Stimulated activated CD8-positive, alpha-beta memory T cell treated with anti-CD3 and anti-CD28 coated beads, Interleukin-4, amount 100 ng/mL, for 4 hours (primary cell): ENCODE results near the gene PDZD8.

Source experiments
- DNase-seq, 2 donors: peaks; one replicate each; pipeline ENCODE4 v3.0.0-alpha.2; 2020; ENCODE audit warnings: low read depth in 2 of 2, low spot score in 1 of 2

Gene PDZD8

GRCh38 chr10:117391436-117392205 lies 16.4 kb upstream of the PDZD8 start:
- DNase-seq, result no peak

GRCh38 chr10:117390420-117390819 lies 15.2 kb upstream of the PDZD8 start:
- no peak for DNase-seq

DNA sequence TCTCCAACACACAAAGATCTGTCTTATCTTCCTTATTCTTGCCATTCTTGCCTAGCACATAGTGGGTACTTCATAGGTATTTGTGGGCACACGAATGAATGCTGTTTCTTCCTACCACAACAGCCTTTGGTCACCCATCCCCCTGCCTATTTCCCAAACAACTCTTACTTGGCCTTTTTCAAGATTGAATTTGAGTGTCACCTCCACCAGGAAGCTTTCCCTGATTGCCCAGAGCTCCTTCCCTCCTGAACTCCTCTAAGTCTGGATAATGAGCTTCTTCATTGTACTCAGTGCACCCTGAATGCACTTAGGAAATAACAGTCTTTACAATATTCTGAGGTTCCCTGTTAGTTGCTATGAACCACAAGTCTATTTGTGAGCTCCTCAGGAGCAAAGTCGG lies 11.6 kb upstream of the PDZD8 start:
- DNase-seq, result no peak

DNA sequence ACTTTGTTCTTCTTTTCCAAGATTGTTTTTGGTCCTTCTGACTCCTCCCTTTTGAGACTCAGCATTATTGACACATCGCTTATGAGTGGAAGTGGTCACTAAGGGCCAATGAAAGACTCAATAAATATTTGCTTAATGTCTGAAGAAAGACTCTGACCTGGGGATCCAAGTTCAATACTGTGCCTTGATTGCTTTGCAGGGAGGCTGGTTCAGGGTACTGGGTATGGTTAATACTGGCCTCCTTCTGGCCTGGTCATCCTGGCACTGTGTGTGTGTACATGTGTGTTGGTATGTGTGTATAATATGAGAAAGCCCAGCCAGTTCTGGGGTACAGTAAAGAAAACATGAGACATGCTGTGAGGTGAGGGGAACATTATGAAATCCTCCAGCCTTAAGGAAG lies 7.6 kb upstream of the PDZD8 start:
- no peak for DNase-seq

GRCh38 chr10:117374506-117375359 lies 507 bp downstream of the PDZD8 start:
- DNase-seq, result no peak

GRCh38 chr10:117373823-117374505 lies 1.3 kb downstream of the PDZD8 start:
- no peak for DNase-seq

DNA sequence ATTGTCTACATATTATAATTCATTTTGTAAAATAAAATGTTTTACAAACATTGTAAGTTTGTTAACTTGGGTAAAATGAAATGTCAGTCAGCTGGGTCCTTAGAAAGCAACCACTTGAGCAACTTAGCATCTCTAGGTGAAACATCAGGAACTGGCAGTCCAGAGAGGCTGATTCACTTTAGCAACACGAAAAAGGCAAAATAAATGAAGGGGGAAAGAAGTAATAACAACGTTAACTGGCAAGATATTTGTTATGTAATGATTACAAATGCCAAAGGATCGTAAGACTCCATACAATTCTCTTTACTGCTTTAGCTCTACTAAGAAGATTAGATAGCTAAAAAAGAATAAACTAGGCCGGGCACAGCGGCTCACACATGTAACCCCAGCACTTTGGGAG lies 5.0 kb downstream of the PDZD8 start:
- DNase-seq, result no peak

GRCh38 chr10:117367718-117368117 lies 7.5 kb downstream of the PDZD8 start:
- DNase-seq, result no peak

- no peak for DNase-seq
Measured at GRCh38 chr10:117366741-117367140, 8.5 kb downstream of the PDZD8 start.

- DNase-seq, result no peak
Measured at GRCh38 chr10:117365612-117366011, 9.6 kb downstream of the PDZD8 start.

GRCh38 chr10:117364110-117364960 lies 10.9 kb downstream of the PDZD8 start:
- DNase-seq, result no peak

GRCh38 chr10:117363028-117363427 lies 12.2 kb downstream of the PDZD8 start:
- DNase-seq, result no peak

DNA sequence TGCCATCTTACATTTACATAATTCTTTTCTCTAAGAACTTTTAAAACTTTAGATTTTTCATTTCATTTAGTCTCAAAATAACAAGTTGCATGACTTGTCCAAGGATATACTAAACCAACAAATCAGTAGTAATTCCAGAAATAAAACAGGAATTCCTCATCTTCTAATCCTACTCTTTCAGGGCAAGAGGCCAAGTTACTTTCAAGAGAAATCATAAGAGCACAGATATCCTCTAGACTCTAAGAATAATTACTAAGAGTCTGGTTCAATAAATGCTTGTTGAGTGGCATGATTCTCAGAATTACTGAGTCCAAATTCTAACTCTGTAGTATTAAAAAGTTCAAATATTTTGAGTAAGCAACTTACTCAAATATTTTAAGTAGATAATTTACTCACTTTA lies 12.9 kb downstream of the PDZD8 start:
- no peak for DNase-seq

DNA sequence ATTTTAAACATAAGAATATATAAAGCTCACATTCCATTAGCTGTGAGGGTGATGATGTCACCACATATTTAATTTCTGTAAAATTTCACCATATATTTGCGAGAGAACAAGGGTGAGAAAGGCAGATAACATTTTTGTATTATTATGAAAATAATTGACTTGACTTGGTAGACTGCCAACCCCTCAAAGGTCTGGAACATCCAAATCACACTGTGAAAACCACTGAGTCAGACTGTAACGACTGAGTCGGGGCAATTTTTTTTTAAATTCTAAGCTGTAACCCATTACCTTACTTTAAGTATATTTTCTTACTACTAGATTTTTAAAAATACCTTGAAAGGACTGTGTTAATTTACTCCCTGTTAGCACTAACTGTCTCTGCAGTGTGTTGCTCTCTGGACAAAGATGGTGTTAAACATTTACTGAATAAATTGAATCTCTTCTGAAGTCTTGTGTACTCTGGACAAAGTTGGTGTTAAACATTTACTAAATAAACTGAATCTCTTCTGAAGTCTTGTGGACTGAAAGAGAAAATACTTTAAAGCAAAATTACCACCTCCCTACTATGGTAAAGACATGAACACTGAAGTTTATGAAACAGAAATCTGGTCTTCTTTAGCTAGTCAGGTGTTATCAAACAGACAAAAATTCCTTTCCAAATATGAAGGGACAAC lies 14.1 kb downstream of the PDZD8 start:
- DNase-seq, result no peak

GRCh38 chr10:117360016-117360415 lies 15.2 kb downstream of the PDZD8 start:
- no peak for DNase-seq

GRCh38 chr10:117355072-117355471 lies 20.2 kb downstream of the PDZD8 start:
- DNase-seq, result no peak

DNA sequence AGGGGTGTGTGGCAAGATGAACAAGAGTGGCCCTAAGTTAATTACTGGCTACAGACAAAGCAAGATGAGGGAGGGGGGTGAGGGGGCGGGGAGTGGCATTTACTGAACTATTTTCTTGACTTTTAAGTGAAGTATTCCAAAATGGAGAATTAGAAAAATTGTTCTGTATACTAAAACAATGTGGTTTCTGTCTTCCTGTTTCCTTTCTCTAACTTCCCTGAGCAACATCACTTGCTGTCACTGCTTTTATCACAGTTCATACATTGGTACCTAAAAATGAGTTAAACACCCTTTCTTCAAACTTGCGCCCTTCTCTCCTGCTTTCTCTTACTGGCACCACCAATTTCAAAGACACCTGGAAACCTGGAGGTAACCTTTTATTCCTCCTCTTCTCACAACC lies 21.6 kb downstream of the PDZD8 start:
- no peak for DNase-seq

GRCh38 chr10:117352724-117353123 lies 22.5 kb downstream of the PDZD8 start:
- DNase-seq, result no peak

- DNase-seq, result no peak
Measured at GRCh38 chr10:117351996-117352395, 23.2 kb downstream of the PDZD8 start.

DNA sequence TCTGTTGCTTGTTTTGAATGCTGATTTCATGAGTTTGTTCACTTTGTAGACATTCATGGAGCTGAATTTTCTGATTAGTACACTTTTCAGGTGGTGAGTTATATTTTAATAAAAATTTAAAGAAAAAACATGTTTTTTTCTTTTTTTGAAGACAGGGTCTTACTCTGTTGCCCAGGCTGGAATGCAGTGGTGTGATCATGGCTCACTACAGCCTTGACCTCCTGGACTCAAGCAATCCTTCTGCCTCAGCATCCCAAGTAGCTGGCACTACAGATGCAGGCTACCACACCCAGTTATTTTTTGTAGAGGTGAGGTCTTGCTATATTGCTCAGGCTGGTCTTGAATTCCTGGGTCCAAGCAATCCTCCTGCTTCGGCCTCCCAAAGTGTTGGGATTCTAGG lies 23.7 kb downstream of the PDZD8 start:
- no peak for DNase-seq
